Muscle of back (tissue), 11 donors: ENCODE measurements around the gene SPTLC3. TPM values are rescaled to one million over a fixed set of nuclear protein-coding genes. Genes with fewer than 3 reads are reported as not detected.

ENCODE experiments used
- DNase-seq, 3 donors: peaks; one replicate each; pipeline versions ENCODE4 v3.0.0 to v3.0.0-alpha.2; 2013
- polyA plus RNA-seq, 10 donors: library from polyadenylated mRNA; unstranded; fragments of 120-200 nt; gene quantifications; one replicate each; pipeline ENCODE4 v1.2.1, GENCODE V29; 2013; ENCODE audit not compliant: insufficient read length in 10 of 10

Gene SPTLC3
- polyA plus RNA-seq, 10 donors, result 2.3 to 4.8 (median 2.9) TPM

GRCh38 chr20:13186043-13186774 is 177.4 kb downstream of the SPTLC3 start:
- DNase-seq, result no peak

- DNase-seq, result no peak
Measured at GRCh38 chr20:13187899-13188298, 179.1 kb downstream of the SPTLC3 start.

- DNase-seq, result no peak
Measured at GRCh38 chr20:13199279-13199678, 190.5 kb downstream of the SPTLC3 start.

GRCh38 chr20:13200767-13201500 is 192.2 kb downstream of the SPTLC3 start:
- no peak for DNase-seq

- DNase-seq, result no peak
Measured at GRCh38 chr20:13202565-13202964, 193.8 kb downstream of the SPTLC3 start.

DNA sequence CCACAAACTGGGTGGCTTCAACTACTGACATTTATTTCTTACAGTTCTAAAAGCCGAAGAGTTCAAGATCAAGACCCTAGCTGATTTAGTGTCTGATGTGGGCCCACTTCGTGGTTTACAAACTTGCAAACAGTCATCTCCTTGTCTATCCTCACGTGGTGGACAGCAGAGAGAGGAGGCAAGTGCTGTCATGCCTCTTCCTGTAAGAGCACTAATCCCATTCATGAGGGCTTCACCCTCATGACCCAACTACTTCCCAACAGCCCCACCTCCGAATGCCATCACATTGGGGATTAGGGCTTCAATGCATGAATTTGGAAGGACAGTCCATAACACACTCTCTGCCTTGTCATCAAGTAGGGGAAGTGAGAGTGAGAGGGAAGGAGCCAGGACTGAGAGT is 196.7 kb downstream of the SPTLC3 start:
- no peak for DNase-seq

DNA sequence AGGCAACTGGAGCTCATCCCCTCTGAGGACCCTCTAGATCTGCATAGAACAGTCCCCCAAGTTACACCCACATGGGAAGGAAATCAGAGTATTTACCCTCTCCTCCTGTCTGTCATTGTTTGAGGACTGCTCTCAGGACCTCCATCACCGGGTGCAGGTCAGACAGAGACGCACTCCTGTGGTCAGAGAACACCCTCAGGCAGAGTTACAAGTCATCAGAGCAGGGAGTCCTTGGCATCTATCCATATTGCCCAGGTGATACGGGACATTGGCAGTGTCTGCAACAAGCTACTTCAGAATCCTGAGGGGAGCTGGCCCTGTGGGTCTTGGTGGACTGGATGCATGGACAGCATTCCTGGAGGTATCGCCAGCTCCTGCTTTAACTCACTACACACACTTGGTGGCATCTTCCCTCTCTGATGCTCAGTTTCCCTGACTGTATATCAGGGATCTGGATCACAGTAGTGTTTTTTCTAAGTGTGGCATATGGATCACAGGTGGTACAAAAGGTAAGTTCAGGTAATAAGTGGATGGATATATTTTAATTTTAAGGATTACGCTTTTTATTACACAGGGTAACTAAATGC is 197.2 kb downstream of the SPTLC3 start:
- DNase-seq, result no peak

DNA sequence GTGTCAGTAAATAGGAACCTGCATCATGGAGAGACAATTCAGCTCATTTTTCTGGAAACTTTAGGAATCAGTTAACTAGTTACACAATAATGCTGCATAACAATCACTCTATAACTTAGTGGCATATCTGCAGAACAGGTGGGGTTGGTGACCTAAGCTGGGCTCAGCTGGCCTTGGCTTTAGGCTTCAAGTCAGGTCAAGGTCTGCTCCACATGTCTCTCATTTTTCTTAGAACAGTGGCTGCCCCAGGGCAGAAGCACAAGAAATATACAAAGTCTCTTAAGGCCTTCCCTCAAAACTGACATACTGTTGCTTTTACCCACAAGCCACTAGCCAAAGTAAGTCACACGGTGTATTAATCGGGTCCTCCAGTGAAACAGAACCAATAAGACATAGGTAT is 198.2 kb downstream of the SPTLC3 start:
- DNase-seq, result no peak

DNA sequence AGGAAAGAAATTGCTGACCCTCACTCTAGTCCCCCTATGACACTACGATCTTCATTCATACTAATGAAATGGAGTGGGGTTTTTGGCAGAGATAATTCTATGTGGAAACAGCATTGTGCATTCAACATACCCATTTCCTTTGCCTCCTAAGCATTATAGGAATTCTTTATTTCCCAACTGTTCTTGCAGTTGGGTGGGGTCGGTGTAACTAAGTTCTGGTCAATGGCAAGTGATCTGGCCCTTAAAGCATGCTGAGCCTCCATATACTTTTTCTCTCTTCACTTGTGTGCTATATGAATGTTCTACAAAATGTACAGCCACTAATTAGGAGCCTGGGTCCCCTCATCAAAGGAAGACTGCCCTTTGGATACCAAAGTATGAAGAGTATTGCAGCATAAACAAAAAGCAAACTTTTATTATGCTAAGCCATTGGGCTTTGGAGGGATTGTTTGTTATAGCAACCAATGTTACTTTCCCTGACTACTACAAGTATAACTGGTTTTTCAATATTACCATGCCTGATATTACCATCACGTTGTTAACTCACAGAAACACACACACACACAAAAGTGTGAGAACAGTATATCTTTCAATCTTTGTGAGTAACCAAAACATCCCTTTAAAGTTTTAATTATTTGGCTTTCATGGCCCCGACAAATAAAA is 203.3 kb downstream of the SPTLC3 start:
- no peak for DNase-seq

DNA sequence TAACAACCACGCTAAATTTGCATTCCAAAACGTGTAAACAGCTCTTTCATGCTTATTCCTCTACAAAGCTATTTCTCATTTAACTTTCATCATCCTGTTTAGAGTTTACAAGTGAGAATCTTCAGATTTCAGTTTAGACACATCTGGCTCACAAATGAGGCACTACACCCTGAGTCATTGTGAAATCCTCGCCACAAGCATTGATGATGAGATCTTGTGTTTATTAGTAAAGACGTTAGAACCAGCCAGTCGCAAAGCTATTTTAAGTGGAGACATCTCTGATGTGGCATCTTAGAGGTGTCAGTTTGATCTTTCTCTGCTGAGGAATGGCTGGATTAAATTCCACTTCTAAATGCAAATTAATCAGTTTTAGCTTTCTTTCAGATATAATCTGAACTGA is 204.0 kb downstream of the SPTLC3 start:
- DNase-seq, result no peak

- DNase-seq, result no peak
Measured at GRCh38 chr20:13213335-13213734, 204.6 kb downstream of the SPTLC3 start.

DNA sequence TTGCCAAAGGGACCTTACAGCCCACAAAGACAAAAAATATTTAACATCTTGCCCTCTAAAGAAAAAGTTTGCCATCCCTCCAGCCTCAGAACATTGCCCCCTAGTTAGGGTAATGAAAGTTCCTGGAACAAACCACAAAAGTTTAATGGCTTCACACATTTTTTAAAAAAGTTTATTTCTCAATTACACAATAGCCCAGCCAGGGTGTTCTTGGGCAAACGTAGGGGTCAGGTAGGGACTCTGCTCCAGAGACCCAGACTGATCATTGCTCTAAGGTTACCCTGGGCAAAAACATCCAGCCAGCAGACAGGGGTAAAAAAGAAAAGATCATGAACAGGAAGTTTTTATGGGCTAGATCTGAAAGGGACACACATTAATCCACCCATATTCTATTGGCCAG is 207.8 kb downstream of the SPTLC3 start:
- DNase-seq, result no peak

Other genes starting within 250 kb of the SPTLC3 start
- gene ISM1, start 212.3 kb downstream of the SPTLC3 start, polyA plus RNA-seq, result 10 to 100 TPM in 1 of 10 donors, 1 to 10 TPM in 8, under 1 TPM in 1; 0.94 to 10.8 (median 2.7) TPM